Measurements from ENCODE around the gene CCSER2. TPM values are rescaled to one million over a fixed set of nuclear protein-coding genes. Genes with fewer than 3 reads are reported as not detected.

CCSER2 gene
- polyA plus RNA-seq, 1 donor (not counting 4 experiments of a cell fraction or from before 2014, with no cell fraction given): 26.7 TPM

DNA sequence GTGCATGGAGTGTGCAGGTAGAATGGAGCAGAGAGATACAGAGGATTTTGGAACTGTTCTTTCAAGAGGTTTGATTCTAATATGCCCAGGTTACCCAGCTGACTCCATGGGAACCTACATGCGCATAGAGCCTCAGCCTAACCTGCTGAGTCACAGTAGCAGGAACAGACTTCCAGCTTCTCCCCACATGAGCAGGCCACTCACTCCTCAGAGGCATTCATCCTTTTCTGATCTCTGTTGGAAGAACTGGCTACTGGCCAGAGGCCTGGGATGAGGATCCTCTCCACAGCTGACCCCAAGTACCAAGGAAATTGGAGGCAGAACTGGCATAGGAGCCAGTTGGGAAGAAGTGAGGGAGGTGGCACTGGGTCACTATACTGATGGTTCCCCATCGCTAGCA lies 17.9 kb upstream of the CCSER2 start:
- TF ChIP-seq, protein P1, sequence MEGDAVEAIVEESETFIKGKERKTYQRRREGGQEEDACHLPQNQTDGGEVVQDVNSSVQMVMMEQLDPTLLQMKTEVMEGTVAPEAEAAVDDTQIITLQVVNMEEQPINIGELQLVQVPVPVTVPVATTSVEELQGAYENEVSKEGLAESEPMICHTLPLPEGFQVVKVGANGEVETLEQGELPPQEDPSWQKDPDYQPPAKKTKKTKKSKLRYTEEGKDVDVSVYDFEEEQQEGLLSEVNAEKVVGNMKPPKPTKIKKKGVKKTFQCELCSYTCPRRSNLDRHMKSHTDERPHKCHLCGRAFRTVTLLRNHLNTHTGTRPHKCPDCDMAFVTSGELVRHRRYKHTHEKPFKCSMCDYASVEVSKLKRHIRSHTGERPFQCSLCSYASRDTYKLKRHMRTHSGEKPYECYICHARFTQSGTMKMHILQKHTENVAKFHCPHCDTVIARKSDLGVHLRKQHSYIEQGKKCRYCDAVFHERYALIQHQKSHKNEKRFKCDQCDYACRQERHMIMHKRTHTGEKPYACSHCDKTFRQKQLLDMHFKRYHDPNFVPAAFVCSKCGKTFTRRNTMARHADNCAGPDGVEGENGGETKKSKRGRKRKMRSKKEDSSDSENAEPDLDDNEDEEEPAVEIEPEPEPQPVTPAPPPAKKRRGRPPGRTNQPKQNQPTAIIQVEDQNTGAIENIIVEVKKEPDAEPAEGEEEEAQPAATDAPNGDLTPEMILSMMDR (optimal IDR thresholded peaks at IDR 0.05 in 1 of 3, IDR thresholded peaks at IDR 0.05 in 1 of 3, conservative IDR thresholded peaks at IDR 0.05 in 1 of 3; ENCODE audit: extremely low read depth in 1 of 3, insufficient read depth in 2 of 3, low read length in 3 of 3): no peak
- TF ChIP-seq EZH2 (IDR thresholded peaks at IDR 0.05; ENCODE audit: low read length): no peak
- H3K27ac ChIP-seq (ENCODE audit: control insufficient read depth, insufficient read depth, low read length): no peak overlapping the region
- FAIRE-seq (no peak), DNase-seq (ENCODE audit: low read depth, low spot score) (no peak)
- no peak overlapping the region for H3K4me2 ChIP-seq (ENCODE audit: control insufficient read depth, extremely low read depth, insufficient read depth, low read depth, low read length)
- no peak overlapping the region for H3K9ac ChIP-seq (ENCODE audit: control insufficient read depth, extremely low read depth, insufficient read depth, low read length)
- H3K9me1 ChIP-seq (ENCODE audit: control insufficient read depth, extremely low read depth, insufficient read depth, low read length): no peaks in the 10 kb centered on the region
- no peaks in the 10 kb centered on the region for H3K36me3 ChIP-seq (ENCODE audit: control insufficient read depth in 2 of 2, extremely low read depth in 1 of 2, insufficient read depth in 2 of 2, low read length in 2 of 2)
- no peak overlapping the region for H2AFZ ChIP-seq (ENCODE audit: control insufficient read depth, low read length)
- H4K20me1 ChIP-seq (ENCODE audit: control insufficient read depth, extremely low read depth, insufficient read depth, low read length): no peaks in the 10 kb centered on the region
- no peaks in the 10 kb centered on the region for H3K9me3 ChIP-seq (ENCODE audit: control insufficient read depth, low read depth, low read length)
- H3K4me1 ChIP-seq (ENCODE audit: control insufficient read depth, extremely low read depth, insufficient read depth, low read length): peaks cover 7% of the 10 kb centered on the region
- H3K4me3 ChIP-seq (ENCODE audit: control insufficient read depth in 2 of 3, extremely low read depth in 1 of 3, insufficient read depth in 2 of 3, low read depth in 1 of 3, low read length in 3 of 3): no peak overlapping the region
- no peaks in the 10 kb centered on the region for H3K27me3 ChIP-seq (ENCODE audit: control insufficient read depth, extremely low read depth, insufficient read depth, low read length)
- no peaks in the 10 kb centered on the region for H3K79me2 ChIP-seq (ENCODE audit: control insufficient read depth, insufficient read depth, low read length)
- dilution Hi-C loops (cut with MboI; ENCODE audit: extremely low pct_ligation_motif_present, low sequenced_read_pairs): no loop called here

DNA sequence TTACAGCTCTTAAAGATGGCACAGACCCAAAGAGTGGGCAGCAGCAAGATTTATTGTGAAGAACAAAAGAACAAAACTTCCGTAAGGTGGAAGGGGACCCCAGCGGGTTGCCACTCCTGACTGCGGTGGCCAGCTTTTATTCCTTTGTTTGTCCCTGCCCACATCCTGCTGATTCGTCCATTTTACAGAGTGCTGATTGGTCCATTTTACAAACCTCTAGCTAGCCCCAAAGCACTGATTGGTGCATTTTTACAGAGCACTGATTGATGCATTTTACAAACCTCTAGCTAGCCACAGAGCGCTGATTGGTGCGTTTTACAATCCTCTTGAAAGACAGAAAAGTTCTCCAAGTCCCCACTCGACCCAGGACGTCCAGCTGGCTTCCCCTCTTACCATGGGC lies 16.8 kb upstream of the CCSER2 start:
- no peaks in the 10 kb centered on the region for H3K36me3 ChIP-seq (ENCODE audit: control insufficient read depth in 2 of 2, extremely low read depth in 1 of 2, insufficient read depth in 2 of 2, low read length in 2 of 2)
- FAIRE-seq (no peak), DNase-seq (ENCODE audit: low read depth, low spot score) (no peak)
- no peaks in the 10 kb centered on the region for H3K79me2 ChIP-seq (ENCODE audit: control insufficient read depth, insufficient read depth, low read length)
- H3K9me3 ChIP-seq (ENCODE audit: control insufficient read depth, low read depth, low read length): no peaks in the 10 kb centered on the region
- peaks cover 3% of the 10 kb centered on the region for H3K9me1 ChIP-seq (ENCODE audit: control insufficient read depth, extremely low read depth, insufficient read depth, low read length)
- H3K27ac ChIP-seq (ENCODE audit: control insufficient read depth, insufficient read depth, low read length): no peak overlapping the region
- no peak overlapping the region for H3K9ac ChIP-seq (ENCODE audit: control insufficient read depth, extremely low read depth, insufficient read depth, low read length)
- dilution Hi-C loops (cut with MboI; ENCODE audit: extremely low pct_ligation_motif_present, low sequenced_read_pairs): no loop called here
- no peak overlapping the region for H2AFZ ChIP-seq (ENCODE audit: control insufficient read depth, low read length)
- no peak overlapping the region for H3K4me2 ChIP-seq (ENCODE audit: control insufficient read depth, extremely low read depth, insufficient read depth, low read depth, low read length)
- H3K4me3 ChIP-seq (ENCODE audit: control insufficient read depth in 2 of 3, extremely low read depth in 1 of 3, insufficient read depth in 2 of 3, low read depth in 1 of 3, low read length in 3 of 3): no peak overlapping the region
- H3K4me1 ChIP-seq (ENCODE audit: control insufficient read depth, extremely low read depth, insufficient read depth, low read length): peaks cover 7% of the 10 kb centered on the region
- H3K27me3 ChIP-seq (ENCODE audit: control insufficient read depth, extremely low read depth, insufficient read depth, low read length): no peaks in the 10 kb centered on the region
- no peaks in the 10 kb centered on the region for H4K20me1 ChIP-seq (ENCODE audit: control insufficient read depth, extremely low read depth, insufficient read depth, low read length)
- no peak for TF ChIP-seq EZH2 (IDR thresholded peaks at IDR 0.05; ENCODE audit: low read length)
- TF ChIP-seq, protein P1 (optimal IDR thresholded peaks at IDR 0.05 in 1 of 3, IDR thresholded peaks at IDR 0.05 in 1 of 3, conservative IDR thresholded peaks at IDR 0.05 in 1 of 3; ENCODE audit: extremely low read depth in 1 of 3, insufficient read depth in 2 of 3, low read length in 3 of 3): no peak
